Stimulated activated CD8-positive, alpha-beta memory T cell treated with anti-CD3 and anti-CD28 coated beads, Interleukin-4, amount 100 ng/mL, for 24 hours (primary cell): Measurements from ENCODE around the gene TMEM52.
"Not testable (repeated sequence)": the region's sequence is repeated elsewhere in the genome, so short reads cannot be mapped to it uniquely, and the experiment has no call there.

Experiments used
- DNase-seq: peaks from one replicate; pipeline ENCODE4 v3.0.0-alpha.2; 2020; ENCODE audit warnings: low read depth

Gene TMEM52

DNA sequence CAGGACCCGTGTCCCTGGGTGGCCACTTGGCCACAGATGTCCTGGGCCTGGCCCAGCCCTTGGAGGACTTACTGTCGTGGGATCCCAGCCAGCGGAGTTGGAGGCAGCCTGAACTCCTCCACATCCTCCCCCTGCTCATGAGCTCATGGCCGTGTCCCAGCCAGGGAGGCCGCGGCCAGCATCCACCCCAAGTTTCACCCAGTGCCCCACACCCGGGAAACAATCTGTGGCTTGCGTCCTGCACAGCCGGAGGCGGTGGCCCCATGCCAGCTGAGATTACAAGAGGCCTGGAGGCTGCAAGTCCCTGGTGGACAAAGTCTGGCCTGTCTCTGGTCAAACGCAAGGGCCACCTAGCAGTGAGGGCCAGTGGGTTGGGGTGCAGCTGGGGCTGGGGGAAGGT is 27.5 kb upstream of the TMEM52 start:
- no peak for DNase-seq

- no peak for DNase-seq
Measured at GRCh38 chr1:1945782-1946393, 26.8 kb upstream of the TMEM52 start.

- peak; percentile 48 for DNase-seq
Measured at GRCh38 chr1:1943834-1944570, 24.9 kb upstream of the TMEM52 start.

DNA sequence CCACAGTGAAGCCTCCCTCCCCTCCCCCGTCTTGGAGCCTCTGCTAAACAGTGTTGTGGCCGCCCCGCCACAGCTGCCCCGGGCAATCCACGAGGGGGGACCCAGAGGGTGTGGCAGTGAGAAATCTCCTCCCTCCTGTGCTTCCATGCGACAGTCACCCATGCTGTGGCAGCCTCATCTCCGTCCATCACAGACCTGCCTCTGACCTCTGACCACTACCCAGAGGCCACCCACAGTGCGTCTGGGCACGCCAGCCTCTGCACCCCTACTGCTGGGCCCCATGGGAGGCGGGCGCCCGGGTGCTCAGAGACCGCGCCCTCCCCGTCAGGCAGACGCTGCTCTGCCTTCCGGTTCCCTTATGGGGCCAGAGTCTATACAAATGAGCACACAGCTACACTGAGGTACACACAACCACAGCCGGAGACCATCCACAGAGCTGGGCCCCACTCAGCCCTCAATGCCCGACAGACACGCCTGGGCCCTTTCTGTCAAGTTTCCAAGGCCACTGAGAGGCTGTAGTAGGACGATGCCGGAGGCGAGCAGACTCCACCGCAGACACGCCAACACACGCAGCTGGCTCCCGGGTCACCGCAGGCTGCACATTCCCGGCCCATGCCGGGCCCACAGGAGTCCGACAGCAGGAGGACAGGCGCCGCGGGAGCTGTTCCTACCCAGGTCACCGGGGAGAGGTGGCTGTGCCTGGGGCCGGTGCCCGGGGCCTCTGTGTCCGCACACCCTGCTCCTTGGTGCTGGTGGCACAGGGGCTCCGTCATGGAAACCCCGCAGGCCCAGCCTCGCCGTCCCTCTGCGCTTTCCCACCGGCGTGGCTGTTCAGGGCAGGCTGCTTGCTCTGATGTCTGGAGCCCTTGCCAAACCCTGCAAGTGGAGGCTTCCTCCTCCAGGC is 23.9 kb upstream of the TMEM52 start:
- DNase-seq, result no peak

GRCh38 chr1:1941868-1942752 is 23.0 kb upstream of the TMEM52 start:
- no peak for DNase-seq

DNA sequence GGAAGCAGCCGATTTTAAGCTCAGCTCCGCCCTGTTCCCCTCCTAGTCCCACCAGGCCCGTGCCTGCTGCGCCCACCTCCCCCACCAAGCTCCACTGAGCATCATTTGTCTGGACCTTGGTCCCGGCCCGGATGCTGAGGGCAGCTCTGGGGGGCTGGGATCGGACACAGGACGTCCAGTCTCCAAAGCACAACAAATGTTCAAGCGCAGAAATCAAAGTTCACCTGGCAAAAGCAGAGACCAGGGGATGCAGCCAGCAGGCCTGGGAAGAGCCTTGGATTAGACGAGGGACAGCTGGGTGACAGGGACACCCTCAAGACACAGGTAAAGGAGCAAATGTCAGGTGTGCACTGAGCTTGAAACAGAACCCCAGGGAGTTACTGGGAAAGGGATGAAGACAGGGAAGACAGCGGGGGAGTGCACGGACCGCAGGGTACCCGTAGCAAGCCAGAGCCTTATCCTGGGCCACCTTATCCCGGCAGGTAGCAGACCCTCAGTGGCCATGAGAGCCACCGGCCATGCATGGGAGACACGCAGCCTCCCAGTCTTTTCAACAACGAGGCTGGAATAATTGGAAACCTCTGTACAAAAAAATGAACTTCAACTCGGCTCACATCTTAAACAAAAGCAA is 22.2 kb upstream of the TMEM52 start:
- DNase-seq, result no peak

DNA sequence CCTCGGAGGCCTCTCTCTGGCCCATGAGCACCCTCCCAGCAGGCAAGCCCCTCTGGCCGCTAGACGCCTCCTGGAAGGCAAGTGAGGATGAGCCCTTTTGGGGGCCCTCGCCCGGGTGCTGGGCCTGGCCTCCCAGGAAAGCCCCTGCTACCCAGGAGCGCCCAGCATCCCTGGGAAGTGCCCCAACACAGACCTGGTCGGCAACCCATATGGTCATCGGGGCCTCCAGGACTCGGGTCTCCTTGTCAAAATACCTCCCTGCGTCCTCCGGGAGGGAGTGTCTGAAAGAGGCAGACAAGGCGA is 21.0 kb upstream of the TMEM52 start:
- no peak for DNase-seq

- no peak for DNase-seq
Measured at GRCh38 chr1:1939296-1940122, 20.4 kb upstream of the TMEM52 start.

GRCh38 chr1:1938613-1939295 is 19.7 kb upstream of the TMEM52 start:
- no peak for DNase-seq

GRCh38 chr1:1938276-1938573 is 19.1 kb upstream of the TMEM52 start:
- DNase-seq, result no peak

GRCh38 chr1:1937549-1938275 is 18.6 kb upstream of the TMEM52 start:
- no peak for DNase-seq

DNA sequence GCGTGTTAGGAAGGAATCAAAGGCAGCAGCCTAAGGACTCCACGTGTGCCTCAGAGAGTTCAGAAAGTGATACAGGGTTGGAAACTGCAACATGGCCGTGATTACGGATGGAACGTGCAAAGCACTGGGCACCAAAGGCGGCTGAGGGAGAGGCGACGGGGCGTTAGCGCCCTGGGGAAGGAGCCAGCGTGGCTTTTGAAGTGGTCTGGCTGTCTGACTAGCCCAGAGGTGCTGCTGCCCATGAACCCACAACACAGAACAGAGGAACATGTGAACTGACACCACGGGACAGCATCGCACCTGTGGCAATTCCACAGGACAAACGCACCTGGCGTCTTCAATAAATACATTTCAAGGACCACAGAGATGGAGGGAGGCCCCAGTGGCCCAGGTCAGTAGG is 18.0 kb upstream of the TMEM52 start:
- DNase-seq, result no peak

- DNase-seq, result not testable (repeated sequence)
Measured at GRCh38 chr1:1934848-1935247, 15.8 kb upstream of the TMEM52 start.

- no peak for DNase-seq
Measured at GRCh38 chr1:1929639-1930545, 10.8 kb upstream of the TMEM52 start.

- no peak for DNase-seq
Measured at GRCh38 chr1:1929102-1929638, 10.1 kb upstream of the TMEM52 start.

DNA sequence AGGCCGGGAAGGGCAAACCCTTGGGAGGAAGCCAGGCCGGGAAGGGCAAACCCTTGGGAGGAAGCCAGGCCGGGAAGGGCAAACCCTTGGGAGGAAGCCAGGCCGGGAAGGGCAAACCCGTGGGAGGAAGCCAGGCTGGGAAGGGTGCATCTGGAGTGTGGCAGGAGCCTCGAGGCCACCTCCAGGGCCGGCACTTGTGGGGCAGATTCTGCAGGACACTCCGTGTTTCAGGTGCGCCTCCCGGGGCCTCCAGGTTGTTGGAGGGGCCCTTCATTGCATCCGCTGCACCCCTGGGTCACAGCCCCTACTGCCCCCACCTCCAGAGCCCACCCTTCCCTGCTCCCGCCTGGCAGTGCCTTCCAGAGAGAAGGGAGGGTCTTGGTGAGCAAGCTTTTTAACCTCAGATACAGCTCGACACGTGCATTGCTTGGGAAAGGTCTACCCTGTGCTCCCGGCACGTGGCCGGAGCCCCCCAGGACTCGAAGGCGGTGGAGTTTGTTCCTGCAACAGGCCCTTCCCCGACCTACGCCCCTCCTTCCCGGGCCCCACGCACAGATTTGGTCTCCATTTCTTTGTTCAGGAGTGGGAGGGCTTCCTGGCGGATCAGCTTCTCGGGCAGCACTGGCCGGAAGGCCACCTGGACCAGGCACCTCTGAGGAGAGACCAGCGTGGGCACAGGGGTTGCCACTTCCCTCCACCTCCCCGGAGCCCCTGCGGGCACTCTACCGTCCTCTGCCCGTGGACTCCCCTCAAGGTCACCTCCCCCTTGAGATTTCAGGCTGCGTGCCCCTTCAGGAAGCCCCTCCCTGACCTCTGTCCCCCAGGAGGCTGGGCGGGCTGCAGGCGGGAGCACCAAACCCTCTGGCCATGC is 9.4 kb upstream of the TMEM52 start:
- no peak for DNase-seq

GRCh38 chr1:1927751-1928150 is 8.7 kb upstream of the TMEM52 start:
- DNase-seq, result no peak
